GM03348 (cell line): ENCODE data around the gene UBE2D3.
"Not testable (repeated sequence)": the region's sequence is repeated elsewhere in the genome, so short reads cannot be mapped to it uniquely, and the experiment has no call there.

Experiments
- DNase-seq: peaks from one replicate; pipeline ENCODE4 v3.0.0; 2012; ENCODE audit warnings: low spot score

Gene UBE2D3

GRCh38 chr4:102829803-102830202, 2.5 kb upstream of the UBE2D3 start:
- DNase-seq = no peak

DNA sequence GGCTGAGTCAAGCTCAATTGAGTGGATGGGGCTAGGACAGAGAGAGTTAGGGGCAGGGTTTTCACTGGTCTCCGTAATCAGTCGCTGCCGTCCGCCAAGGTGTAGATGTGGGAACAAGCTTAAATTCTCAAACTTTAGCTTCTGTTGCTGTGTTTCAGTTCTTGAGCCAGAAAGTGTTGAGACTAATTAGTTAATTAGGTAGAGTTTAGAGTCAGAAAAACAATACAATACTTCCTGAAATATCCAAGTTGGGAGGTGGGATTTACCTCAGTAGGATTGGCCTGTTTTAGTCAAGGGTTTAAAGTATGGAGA, 1.1 kb upstream of the UBE2D3 start:
- DNase-seq = no peak

GRCh38 chr4:102827674-102828496, 534 bp upstream of the UBE2D3 start:
- peak; percentile 93 for DNase-seq

- DNase-seq = no peak
Measured at GRCh38 chr4:102826105-102826889, 1.1 kb downstream of the UBE2D3 start.

GRCh38 chr4:102825261-102826091, 1.9 kb downstream of the UBE2D3 start:
- peak; percentile 30 for DNase-seq

DNA sequence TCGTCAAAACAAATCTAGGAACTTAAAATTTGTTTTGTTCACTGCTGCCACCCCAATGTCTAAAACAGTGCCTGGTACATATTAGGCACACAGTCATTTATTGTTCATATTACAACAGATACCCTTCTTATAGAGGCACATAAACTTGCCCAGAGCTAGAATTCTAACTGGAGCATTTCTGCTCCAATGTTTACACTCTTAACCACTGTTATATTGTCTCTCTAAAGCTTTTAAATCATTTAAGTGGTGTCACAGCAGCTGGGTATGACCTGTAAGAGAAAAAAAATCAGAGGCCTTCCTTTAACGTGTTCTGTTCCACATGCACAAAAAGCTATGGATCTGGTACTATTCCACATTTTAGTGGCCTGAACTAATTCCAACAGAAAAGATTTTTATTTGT, 3.0 kb downstream of the UBE2D3 start:
- DNase-seq = no peak

DNA sequence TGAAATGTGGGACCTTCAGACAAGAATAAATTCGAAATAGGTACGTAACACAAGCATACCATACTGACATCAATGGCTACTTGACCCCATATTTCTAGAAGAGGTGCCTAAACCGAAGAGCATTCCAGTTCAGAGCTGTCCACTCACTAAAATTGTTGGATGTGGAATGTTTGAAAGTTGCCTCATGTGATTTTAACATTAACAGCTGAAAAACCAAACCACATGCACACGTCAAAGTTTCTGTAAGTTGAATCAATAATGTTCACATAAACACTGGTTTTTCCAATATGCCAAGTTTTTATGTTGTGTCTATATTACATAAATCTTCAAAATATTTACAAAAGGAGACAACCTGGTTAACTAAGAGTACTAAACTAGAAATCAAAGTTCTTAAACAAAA, 3.5 kb downstream of the UBE2D3 start:
- peak; percentile 11 for DNase-seq

DNA sequence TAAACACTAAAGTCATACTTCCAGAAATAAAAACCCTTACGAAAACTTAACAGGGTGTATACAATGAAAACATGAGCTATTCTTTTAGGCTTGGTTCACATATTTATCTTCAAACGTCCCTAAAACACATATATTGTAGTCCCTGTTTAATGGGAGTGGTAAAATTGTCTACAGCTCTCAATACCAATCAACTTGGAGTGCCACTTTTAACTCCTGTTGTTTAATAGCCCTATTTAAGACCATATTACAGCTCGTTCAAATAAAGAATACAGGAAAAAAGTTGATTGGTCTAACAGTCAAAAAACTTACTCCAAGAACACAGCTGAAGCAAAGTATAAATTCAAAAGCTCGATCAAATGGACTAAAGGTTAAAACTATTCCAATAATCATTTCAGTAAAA, 3.9 kb downstream of the UBE2D3 start:
- no peak for DNase-seq

DNA sequence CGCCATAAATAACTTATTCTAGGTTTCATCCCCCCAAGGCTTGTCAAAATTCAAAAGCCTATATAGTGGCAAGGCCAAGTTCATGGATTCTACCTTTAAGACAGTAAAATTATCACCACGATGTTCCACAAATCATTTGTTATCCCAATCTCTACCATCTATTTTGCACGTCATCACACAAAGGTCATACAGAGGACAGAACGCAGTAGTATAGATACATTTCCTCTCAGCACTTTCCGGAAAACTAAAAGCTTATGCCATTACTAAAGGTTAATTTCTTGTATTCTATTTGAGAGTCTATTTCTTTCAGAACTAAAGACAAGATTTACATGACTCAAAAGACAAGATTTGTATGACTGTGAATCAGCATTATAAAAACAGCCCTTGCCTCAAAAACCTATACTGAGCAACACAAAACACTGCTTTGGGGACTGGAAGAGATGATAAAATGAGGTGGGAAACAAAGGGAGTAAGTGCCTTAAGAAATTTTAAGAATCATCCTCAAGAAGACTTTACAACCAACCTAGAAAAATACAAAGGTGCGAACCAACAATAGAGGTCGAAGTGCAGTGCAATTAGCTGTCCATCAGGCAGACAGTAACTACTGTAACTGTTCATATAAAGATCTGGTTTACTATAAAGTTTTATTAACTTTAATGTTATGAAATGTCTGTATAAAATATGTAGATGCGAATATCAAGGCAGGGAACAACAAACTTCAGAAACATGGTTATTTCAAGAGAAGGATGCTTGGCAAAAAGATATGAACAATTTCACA, 7.6 kb downstream of the UBE2D3 start:
- no peak for DNase-seq

DNA sequence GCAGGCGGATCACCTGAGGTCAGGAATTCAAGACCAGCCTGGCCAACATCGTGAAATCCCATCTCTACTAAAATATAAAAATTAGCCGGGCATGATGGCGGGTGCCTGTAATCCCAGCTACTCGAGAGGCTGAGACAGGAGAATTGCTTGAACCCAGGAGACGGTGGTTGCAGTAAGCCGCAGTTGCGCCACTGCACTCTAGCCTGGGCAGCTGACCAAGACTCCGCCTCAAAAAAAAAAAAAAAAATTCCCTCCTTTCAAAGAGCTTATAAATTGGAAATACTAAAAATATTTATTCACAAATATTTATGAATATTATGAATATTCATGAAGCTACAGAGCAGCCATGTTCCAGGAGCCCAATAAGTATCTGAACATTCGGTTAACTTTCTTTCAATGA, 8.3 kb downstream of the UBE2D3 start:
- DNase-seq = not testable (repeated sequence)

DNA sequence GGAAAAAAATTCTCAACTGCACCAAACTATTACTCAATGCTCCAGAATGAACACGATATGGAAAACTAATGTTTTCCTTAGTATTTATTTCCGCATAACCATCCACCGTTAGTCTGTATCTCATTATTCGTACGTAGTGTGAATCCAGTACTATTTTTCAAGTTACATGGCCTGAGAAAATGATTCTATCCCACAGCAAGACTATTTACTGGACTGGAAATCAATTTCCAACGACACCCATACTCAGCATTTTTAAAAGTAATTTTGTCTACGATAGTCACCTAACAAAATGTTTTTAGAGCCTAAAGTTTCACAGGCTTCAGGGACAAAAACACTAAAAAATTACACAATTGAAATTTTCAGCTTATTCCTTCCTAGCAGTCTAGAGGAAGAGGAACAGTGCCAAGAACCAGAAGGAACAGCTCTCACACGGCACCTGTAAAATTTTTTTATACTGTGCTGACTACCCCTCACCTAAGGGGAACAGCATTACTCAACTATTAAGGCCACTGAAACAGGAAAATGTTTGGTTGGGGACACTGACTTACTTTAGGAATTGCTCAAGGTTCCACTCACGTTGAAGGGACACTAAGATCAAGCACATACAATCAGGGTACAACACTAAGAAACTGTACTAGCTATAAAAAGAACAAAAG, 9.6 kb downstream of the UBE2D3 start:
- no peak for DNase-seq

DNA sequence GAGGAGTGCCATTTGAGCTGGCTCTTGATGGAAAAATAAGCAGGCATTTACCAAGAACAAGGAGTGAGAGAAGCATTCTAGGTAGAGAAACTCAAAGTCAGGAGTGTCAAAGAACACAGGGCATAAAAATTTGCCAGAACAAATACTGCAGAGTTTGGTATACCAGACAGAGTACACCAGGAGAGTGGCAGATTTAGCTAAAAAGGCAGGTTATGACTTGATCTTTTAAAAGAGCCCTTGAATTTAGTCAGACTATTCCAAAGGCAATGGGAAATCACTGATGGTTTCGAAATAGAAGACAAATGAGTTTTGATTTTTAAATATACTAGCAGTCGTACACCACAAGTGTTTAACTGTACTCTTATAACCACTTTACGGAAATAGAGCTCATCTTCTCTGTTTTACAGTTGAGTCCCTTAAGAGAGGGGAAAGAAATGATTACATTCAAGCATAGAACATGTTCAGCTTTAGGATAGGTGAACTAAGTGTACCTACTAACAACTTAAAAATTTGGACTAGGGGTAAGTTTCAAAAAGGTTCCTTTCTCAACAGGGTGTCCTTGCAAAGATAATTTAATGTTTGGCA, 10.2 kb downstream of the UBE2D3 start:
- DNase-seq = no peak

DNA sequence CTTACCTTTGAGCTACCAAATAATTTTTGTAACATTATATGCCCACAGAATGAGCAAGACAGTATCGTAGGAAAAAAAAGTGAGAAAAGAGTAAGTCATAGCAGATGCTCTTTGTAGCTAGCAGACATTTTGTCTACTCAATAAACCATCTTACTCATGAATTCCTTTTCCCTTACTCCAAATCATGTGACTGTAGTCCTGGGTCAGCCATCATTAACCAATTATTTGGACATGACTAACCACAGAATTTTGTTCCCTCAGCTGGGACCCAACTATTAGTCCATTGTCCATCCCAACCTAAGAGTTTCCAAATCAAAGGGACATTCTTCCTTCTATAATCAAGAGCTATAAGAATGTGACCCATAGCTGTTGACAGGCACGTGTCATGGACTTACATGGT, 11.4 kb downstream of the UBE2D3 start:
- peak; percentile 69 for DNase-seq

- no peak for DNase-seq
Measured at GRCh38 chr4:102809691-102810090, 17.7 kb downstream of the UBE2D3 start.

DNA sequence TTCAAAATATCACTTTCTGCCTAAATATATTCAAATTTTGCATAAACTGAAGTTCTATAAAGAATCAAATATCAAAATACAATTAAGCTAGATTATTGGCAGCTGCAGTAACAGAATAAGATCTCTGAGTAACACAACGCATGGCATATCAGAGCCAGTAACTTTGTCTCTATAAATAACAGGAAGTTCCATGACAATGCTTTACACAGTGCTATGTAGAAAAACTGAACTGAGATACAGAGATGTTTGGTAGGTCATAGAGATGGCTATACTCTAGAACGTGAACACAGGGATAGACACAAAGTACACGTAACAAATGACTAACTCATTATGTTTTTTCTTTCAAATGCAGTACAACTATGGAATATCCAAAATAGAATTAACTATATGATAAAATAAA, 18.2 kb downstream of the UBE2D3 start:
- no peak for DNase-seq

DNA sequence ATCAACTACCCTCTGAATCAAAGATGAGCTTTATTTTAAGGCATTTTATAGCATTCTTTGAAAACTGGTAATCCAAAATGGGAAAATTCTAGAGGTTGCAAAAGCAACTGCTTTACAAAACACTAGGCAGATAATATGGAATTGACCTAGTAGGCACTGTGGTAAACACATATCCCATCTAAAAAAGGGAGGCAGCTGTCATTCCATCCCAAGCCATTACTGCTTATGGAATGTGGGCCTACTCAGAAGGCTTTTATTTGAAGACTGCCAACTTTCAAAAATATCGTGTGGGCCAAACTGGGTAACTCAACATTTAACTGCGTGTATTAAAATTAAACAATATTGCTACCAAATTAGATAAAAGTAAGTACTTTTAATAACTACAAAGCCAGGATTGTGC, 19.3 kb downstream of the UBE2D3 start:
- DNase-seq = no peak

DNA sequence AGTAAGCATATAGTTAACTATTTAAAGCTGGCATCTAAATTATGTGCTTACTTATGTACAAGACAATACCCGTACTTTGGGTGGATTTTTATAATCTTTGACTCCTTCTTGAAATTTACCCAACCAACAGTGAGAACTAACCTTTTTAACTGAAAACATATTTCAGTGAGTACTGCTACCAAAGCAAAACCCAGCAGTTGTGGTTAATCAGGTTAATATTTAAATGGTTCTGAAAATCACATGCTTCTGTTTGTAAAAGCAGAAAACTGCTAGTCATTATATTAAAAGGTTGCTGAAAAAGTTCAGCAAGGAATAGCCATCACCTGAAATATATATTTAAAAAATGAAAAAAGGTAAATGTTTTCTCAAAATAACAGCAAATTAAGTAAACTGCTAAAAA, 20.0 kb downstream of the UBE2D3 start:
- DNase-seq = no peak

GRCh38 chr4:102799816-102800215, 27.5 kb downstream of the UBE2D3 start:
- no peak for DNase-seq

- DNase-seq = no peak
Measured at GRCh38 chr4:102794999-102795398, 32.4 kb downstream of the UBE2D3 start.

DNA sequence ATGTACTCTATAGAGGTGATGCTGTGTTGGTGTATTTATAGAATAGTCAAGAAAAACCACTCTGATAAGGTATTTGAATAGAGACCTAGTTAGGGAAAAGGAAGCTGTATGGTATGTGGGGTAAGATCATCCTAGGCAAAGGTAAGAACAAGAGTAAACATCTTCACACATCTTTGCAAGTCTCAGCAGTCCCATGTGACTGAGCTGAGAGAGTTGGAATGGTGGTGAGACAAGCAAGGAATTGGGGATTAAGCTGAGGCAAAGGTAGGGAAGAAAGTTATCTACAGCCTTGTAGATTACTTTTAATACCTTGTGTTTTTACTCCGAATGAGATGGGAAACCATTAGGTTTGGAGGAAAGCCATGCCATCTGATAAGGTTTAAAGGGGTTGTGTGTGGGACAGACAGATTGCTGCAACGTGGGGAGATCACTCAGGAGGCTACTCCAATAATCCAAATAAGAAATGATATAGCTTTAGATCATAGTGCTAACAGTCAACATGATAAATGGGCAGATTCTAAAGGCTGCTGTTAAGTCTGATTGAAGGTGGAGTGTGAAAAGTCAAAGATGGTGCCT, 34.9 kb downstream of the UBE2D3 start:
- no peak for DNase-seq
